Panc1 (cell line): ENCODE data around the gene STAC3.
"Not testable (repeated sequence)": the region's sequence is repeated elsewhere in the genome, so short reads cannot be mapped to it uniquely, and the experiment has no call there.

Experiments used
- TCF7L2 ChIP-seq: IDR thresholded peaks from 2 replicates; pipeline ENCODE4 v1.6.1; 2011; ENCODE audit warnings: mild to moderate bottlenecking, low read depth, low read length, inconsistent platforms
- TF ChIP-seq, protein P1 (sequence below), 2 experiments: IDR thresholded peaks; 2 replicates each; pipeline ENCODE4 v1.6.1; 2011 to 2012; ENCODE audit warnings: low read depth in 2 of 2, control low read depth in 1 of 2, low read length in 1 of 2, mild to moderate bottlenecking in 1 of 2, moderate library complexity in 1 of 2; ENCODE audit not compliant: insufficient read depth in 1 of 2
- TF ChIP-seq, protein P2 (sequence below): fragments of 450-650 bp; IDR thresholded peaks from 2 replicates; pipeline ENCODE4 v1.5.1; 2017; ENCODE audit warnings: mild to moderate bottlenecking

GRCh38 chr12:57276233-57276632 lies 25.2 kb upstream of the STAC3 start:
- TF ChIP-seq, protein P1, sequence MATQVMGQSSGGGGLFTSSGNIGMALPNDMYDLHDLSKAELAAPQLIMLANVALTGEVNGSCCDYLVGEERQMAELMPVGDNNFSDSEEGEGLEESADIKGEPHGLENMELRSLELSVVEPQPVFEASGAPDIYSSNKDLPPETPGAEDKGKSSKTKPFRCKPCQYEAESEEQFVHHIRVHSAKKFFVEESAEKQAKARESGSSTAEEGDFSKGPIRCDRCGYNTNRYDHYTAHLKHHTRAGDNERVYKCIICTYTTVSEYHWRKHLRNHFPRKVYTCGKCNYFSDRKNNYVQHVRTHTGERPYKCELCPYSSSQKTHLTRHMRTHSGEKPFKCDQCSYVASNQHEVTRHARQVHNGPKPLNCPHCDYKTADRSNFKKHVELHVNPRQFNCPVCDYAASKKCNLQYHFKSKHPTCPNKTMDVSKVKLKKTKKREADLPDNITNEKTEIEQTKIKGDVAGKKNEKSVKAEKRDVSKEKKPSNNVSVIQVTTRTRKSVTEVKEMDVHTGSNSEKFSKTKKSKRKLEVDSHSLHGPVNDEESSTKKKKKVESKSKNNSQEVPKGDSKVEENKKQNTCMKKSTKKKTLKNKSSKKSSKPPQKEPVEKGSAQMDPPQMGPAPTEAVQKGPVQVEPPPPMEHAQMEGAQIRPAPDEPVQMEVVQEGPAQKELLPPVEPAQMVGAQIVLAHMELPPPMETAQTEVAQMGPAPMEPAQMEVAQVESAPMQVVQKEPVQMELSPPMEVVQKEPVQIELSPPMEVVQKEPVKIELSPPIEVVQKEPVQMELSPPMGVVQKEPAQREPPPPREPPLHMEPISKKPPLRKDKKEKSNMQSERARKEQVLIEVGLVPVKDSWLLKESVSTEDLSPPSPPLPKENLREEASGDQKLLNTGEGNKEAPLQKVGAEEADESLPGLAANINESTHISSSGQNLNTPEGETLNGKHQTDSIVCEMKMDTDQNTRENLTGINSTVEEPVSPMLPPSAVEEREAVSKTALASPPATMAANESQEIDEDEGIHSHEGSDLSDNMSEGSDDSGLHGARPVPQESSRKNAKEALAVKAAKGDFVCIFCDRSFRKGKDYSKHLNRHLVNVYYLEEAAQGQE (IDR thresholded peaks at IDR 0.05; ENCODE audit: insufficient read depth in 1 of 2, low read depth in 2 of 2, low read length in 1 of 2): not testable (repeated sequence)
- TF ChIP-seq, protein P2, sequence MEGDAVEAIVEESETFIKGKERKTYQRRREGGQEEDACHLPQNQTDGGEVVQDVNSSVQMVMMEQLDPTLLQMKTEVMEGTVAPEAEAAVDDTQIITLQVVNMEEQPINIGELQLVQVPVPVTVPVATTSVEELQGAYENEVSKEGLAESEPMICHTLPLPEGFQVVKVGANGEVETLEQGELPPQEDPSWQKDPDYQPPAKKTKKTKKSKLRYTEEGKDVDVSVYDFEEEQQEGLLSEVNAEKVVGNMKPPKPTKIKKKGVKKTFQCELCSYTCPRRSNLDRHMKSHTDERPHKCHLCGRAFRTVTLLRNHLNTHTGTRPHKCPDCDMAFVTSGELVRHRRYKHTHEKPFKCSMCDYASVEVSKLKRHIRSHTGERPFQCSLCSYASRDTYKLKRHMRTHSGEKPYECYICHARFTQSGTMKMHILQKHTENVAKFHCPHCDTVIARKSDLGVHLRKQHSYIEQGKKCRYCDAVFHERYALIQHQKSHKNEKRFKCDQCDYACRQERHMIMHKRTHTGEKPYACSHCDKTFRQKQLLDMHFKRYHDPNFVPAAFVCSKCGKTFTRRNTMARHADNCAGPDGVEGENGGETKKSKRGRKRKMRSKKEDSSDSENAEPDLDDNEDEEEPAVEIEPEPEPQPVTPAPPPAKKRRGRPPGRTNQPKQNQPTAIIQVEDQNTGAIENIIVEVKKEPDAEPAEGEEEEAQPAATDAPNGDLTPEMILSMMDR: not testable (repeated sequence)
- TF ChIP-seq TCF7L2: not testable (repeated sequence)
